ENCODE measurements around the gene SLC14A1.

SLC14A1 gene

DNA sequence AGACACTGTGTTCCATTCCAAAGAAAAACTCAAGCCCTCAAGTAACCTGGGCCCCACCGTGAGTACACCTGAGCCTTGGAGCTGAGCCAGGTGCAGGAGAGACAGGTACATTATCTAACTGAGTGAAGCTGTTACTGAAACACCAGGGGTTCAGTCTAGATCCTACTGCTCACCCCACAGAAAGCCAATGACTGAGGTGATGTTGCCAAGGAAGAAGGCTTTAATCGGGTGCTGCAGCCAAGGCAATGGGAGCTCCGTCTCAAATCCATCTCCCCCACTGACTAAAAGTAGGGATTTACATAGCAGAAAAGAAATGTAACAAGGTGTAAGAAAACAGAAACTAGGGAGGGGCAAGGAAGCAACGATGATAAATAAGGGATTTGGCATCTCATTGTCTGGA, 15.2 kb upstream of the SLC14A1 start:
- Histone ChIP-seq H3K27me3 (ENCODE audit: control insufficient read depth, low read length) (0 out of 2 replicates have a peak, but pooled peaks cover 2% of the 10 kb centered on the region), H3K4me2 (ENCODE audit: low read length) (no peak overlapping the region), H3F3A (ENCODE audit: control insufficient read depth, insufficient read depth) (no peaks in the 10 kb centered on the region), H3K36me3 (ENCODE audit: control insufficient read depth, low read length) (no peaks in the 10 kb centered on the region), H3K9me3 (ENCODE audit: control insufficient read depth, insufficient read depth, low read length) (peaks cover 17% of the 10 kb centered on the region; the same call in 1 of the 2 replicates), H3K79me2 (ENCODE audit: control insufficient read depth, low read length) (no peaks in the 10 kb centered on the region), H3K9me2 (replicated peaks; ENCODE audit: control insufficient read depth, low read length) (no peaks in the 10 kb centered on the region), H3K27ac (ENCODE audit: low read depth, low read length) (no peak overlapping the region), H3K4me3 (ENCODE audit: low read length) (no peak overlapping the region), H4K20me1 (ENCODE audit: control insufficient read depth, insufficient read depth, low read depth, low read length) (no peaks in the 10 kb centered on the region), H3K4me1 (ENCODE audit: control insufficient read depth, low read length) (no peaks in the 10 kb centered on the region)
- TF ChIP-seq EZH2phosphoT487 (IDR thresholded peaks at IDR 0.05; ENCODE audit: borderline replicate concordance, low read length): no peak

- TF ChIP-seq, protein P1, sequence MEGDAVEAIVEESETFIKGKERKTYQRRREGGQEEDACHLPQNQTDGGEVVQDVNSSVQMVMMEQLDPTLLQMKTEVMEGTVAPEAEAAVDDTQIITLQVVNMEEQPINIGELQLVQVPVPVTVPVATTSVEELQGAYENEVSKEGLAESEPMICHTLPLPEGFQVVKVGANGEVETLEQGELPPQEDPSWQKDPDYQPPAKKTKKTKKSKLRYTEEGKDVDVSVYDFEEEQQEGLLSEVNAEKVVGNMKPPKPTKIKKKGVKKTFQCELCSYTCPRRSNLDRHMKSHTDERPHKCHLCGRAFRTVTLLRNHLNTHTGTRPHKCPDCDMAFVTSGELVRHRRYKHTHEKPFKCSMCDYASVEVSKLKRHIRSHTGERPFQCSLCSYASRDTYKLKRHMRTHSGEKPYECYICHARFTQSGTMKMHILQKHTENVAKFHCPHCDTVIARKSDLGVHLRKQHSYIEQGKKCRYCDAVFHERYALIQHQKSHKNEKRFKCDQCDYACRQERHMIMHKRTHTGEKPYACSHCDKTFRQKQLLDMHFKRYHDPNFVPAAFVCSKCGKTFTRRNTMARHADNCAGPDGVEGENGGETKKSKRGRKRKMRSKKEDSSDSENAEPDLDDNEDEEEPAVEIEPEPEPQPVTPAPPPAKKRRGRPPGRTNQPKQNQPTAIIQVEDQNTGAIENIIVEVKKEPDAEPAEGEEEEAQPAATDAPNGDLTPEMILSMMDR (IDR thresholded peaks at IDR 0.05; ENCODE audit: low read depth, low read length, poor library complexity, severe bottlenecking): no peak
- no peak for TF ChIP-seq EZH2phosphoT487 (IDR thresholded peaks at IDR 0.05; ENCODE audit: borderline replicate concordance, low read length)
- no peaks in the 10 kb centered on the region for H3K9me2 ChIP-seq (replicated peaks; ENCODE audit: control insufficient read depth, low read length)
- H3K36me3 ChIP-seq (ENCODE audit: control insufficient read depth, low read length): no peaks in the 10 kb centered on the region
These were observed 11.9 kb upstream of the SLC14A1 start for GRCh38 chr18:45712061-45712460.

DNA sequence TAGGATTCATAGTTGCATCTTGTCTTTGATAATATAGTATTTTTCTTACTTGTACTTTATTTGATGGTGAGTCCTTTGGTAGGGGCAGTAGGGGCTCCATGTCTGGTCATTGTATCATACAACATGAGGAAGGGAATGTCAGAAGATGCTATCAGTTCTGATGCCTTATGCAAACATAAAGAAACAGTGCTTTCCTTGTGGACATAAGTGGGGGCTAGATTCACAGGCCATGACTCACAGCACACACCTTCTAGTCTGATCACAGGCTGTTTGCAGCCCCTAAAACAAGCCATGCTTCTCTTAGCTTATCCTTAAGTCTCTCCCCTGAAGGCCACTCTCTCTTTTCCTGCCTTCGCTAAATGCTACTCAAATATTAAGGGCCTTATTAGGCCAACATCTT, 10.7 kb upstream of the SLC14A1 start:
- Histone ChIP-seq H3K4me3 (ENCODE audit: low read length) (no peak overlapping the region), H3K9me2 (replicated peaks; ENCODE audit: control insufficient read depth, low read length) (no peaks in the 10 kb centered on the region), H3K27me3 (ENCODE audit: control insufficient read depth, low read length) (peaks cover 2% of the 10 kb centered on the region; the same call in 1 of the 2 replicates), H3K36me3 (ENCODE audit: control insufficient read depth, low read length) (no peaks in the 10 kb centered on the region), H3K79me2 (ENCODE audit: control insufficient read depth, low read length) (no peaks in the 10 kb centered on the region), H4K20me1 (ENCODE audit: control insufficient read depth, insufficient read depth, low read depth, low read length) (no peaks in the 10 kb centered on the region), H3K27ac (ENCODE audit: low read depth, low read length) (no peak overlapping the region), H3F3A (ENCODE audit: control insufficient read depth, insufficient read depth) (no peaks in the 10 kb centered on the region), H3K9me3 (ENCODE audit: control insufficient read depth, insufficient read depth, low read length) (peaks cover 14% of the 10 kb centered on the region; the same call in 1 of the 2 replicates), H3K4me2 (ENCODE audit: low read length) (no peak overlapping the region), H3K4me1 (ENCODE audit: control insufficient read depth, low read length) (no peaks in the 10 kb centered on the region)
- no peak for TF ChIP-seq EZH2phosphoT487 (IDR thresholded peaks at IDR 0.05; ENCODE audit: borderline replicate concordance, low read length)
- TF ChIP-seq, protein P1 (IDR thresholded peaks at IDR 0.05; ENCODE audit: low read depth, low read length, poor library complexity, severe bottlenecking): no peak

More at GRCh38 chr18:45712061-45712460, 11.9 kb upstream of the SLC14A1 start:
- no peaks in the 10 kb centered on the region for H3K4me1 ChIP-seq (ENCODE audit: control insufficient read depth, low read length)
- H3K79me2 ChIP-seq (ENCODE audit: control insufficient read depth, low read length): no peaks in the 10 kb centered on the region
- H3K9me3 ChIP-seq (ENCODE audit: control insufficient read depth, insufficient read depth, low read length): peaks cover 17% of the 10 kb centered on the region; the same call in 1 of the 2 replicates
- H3K27me3 ChIP-seq (ENCODE audit: control insufficient read depth, low read length): peaks cover 2% of the 10 kb centered on the region; the same call in 1 of the 2 replicates
- no peak overlapping the region for H3K27ac ChIP-seq (ENCODE audit: low read depth, low read length)
- no peaks in the 10 kb centered on the region for H3F3A ChIP-seq (ENCODE audit: control insufficient read depth, insufficient read depth)
- H3K4me2 ChIP-seq (ENCODE audit: low read length): no peak overlapping the region
- no peaks in the 10 kb centered on the region for H4K20me1 ChIP-seq (ENCODE audit: control insufficient read depth, insufficient read depth, low read depth, low read length)
- no peak overlapping the region for H3K4me3 ChIP-seq (ENCODE audit: low read length)

DNA sequence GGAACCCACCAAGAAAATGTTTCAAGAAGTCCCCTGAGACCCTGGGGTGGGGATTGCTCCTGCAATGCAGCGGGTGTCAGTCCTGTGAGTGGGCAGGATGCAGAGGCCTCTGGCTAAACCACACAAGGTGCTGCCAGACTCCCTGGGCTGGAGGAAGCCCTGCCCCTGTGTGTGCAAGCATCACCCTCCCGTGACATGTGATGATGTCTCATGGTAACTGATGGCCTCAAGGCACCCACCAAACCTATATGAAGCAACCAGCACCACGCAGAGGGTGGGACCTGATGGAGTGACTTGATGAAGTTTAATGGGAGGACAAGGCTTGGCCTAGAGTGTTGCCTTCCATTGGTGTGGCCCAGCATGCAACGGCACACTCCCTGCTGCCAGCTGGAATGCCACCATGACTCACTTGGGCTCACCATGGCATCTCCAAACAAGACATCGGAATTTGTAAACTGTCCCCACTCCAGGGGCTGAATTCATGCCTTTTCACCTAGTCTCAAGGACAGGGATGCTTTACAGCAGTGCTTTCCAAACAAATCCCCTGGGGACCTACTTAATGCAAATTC, 8.7 kb upstream of the SLC14A1 start:
- Histone ChIP-seq H3K27me3 (ENCODE audit: control insufficient read depth, low read length) (peaks cover 2% of the 10 kb centered on the region; the same call in 1 of the 2 replicates), H3K4me2 (ENCODE audit: low read length) (no peak overlapping the region), H3F3A (ENCODE audit: control insufficient read depth, insufficient read depth) (no peaks in the 10 kb centered on the region)

More for the DNA sequence above, 8.7 kb upstream of the SLC14A1 start:
- H3K9me3 ChIP-seq (ENCODE audit: control insufficient read depth, insufficient read depth, low read length): no peaks in the 10 kb centered on the region
- H4K20me1 ChIP-seq (ENCODE audit: control insufficient read depth, insufficient read depth, low read depth, low read length): no peaks in the 10 kb centered on the region
- no peaks in the 10 kb centered on the region for H3K79me2 ChIP-seq (ENCODE audit: control insufficient read depth, low read length)
- no peaks in the 10 kb centered on the region for H3K4me1 ChIP-seq (ENCODE audit: control insufficient read depth, low read length)
- no peak overlapping the region for H3K4me3 ChIP-seq (ENCODE audit: low read length)
- H3K9me2 ChIP-seq (replicated peaks; ENCODE audit: control insufficient read depth, low read length): no peaks in the 10 kb centered on the region
- H3K27ac ChIP-seq (ENCODE audit: low read depth, low read length): no peak overlapping the region
- TF ChIP-seq, protein P1 (IDR thresholded peaks at IDR 0.05; ENCODE audit: low read depth, low read length, poor library complexity, severe bottlenecking): no peak
- TF ChIP-seq EZH2phosphoT487 (IDR thresholded peaks at IDR 0.05; ENCODE audit: borderline replicate concordance, low read length): no peak
- no peaks in the 10 kb centered on the region for H3K36me3 ChIP-seq (ENCODE audit: control insufficient read depth, low read length)
